IPS-15b (cell line): ENCODE measurements around the gene KCNH5.

ENCODE experiments used
- H3K27me3 ChIP-seq: one replicate; pipeline ENCODE4 v1.6.1; 2013; ENCODE audit warnings: low read length; ENCODE audit not compliant: control insufficient read depth, insufficient read depth
- H3K36me3 ChIP-seq: one replicate; pipeline ENCODE4 v1.6.1; 2013; ENCODE audit warnings: low read length; ENCODE audit not compliant: control insufficient read depth, insufficient read depth
- H3K4me1 ChIP-seq: one replicate; pipeline ENCODE4 v1.6.1; 2013; ENCODE audit warnings: mild to moderate bottlenecking, low read length; ENCODE audit not compliant: control insufficient read depth, insufficient read depth
- H3K4me3 ChIP-seq: one replicate; pipeline ENCODE4 v1.5.1; 2013; ENCODE audit warnings: low read depth, low read length
- H3K9ac ChIP-seq: one replicate; pipeline ENCODE4 v1.6.1; 2013; ENCODE audit warnings: low read depth, mild to moderate bottlenecking, low read length
- H3K9me3 ChIP-seq: one replicate; pipeline ENCODE4 v1.6.1; 2013; ENCODE audit warnings: mild to moderate bottlenecking, low read length; ENCODE audit not compliant: control insufficient read depth, insufficient read depth

KCNH5 gene

GRCh38 chr14:62983821-62984220 lies 61.4 kb downstream of the KCNH5 start:
- Histone ChIP-seq H3K27me3 (no peaks in the 10 kb centered on the region), H3K36me3 (no peaks in the 10 kb centered on the region), H3K9me3 (no peaks in the 10 kb centered on the region), H3K4me3 (no peak overlapping the region), H3K9ac (no peak overlapping the region), H3K4me1 (no peaks in the 10 kb centered on the region)

- H3K36me3 ChIP-seq = no peaks in the 10 kb centered on the region
- H3K9me3 ChIP-seq = no peaks in the 10 kb centered on the region
- no peak overlapping the region for H3K4me3 ChIP-seq
- no peak overlapping the region for H3K9ac ChIP-seq
- no peaks in the 10 kb centered on the region for H3K27me3 ChIP-seq
- no peaks in the 10 kb centered on the region for H3K4me1 ChIP-seq
Measured at GRCh38 chr14:62980693-62981092, 64.6 kb downstream of the KCNH5 start.

- peaks cover 4% of the 10 kb centered on the region for H3K9me3 ChIP-seq
Measured at GRCh38 chr14:62957562-62957961, 87.7 kb downstream of the KCNH5 start.

GRCh38 chr14:62956413-62956812 lies 88.8 kb downstream of the KCNH5 start:
- Histone ChIP-seq H3K9ac (no peak overlapping the region), H3K9me3 (peaks cover under 1% of the 10 kb centered on the region), H3K27me3 (no peaks in the 10 kb centered on the region), H3K4me3 (no peak overlapping the region), H3K4me1 (no peaks in the 10 kb centered on the region), H3K36me3 (no peaks in the 10 kb centered on the region)

More at GRCh38 chr14:62957562-62957961, 87.7 kb downstream of the KCNH5 start:
- no peak overlapping the region for H3K4me3 ChIP-seq
- H3K36me3 ChIP-seq = no peaks in the 10 kb centered on the region
- H3K9ac ChIP-seq = no peak overlapping the region
- H3K4me1 ChIP-seq = no peaks in the 10 kb centered on the region
- no peaks in the 10 kb centered on the region for H3K27me3 ChIP-seq

GRCh38 chr14:62954165-62954564 lies 91.1 kb downstream of the KCNH5 start:
- Histone ChIP-seq H3K9me3 (no peaks in the 10 kb centered on the region), H3K27me3 (no peaks in the 10 kb centered on the region), H3K4me3 (no peak overlapping the region), H3K36me3 (no peaks in the 10 kb centered on the region), H3K9ac (no peak overlapping the region), H3K4me1 (no peaks in the 10 kb centered on the region)

GRCh38 chr14:62952226-62952625 lies 93.0 kb downstream of the KCNH5 start:
- Histone ChIP-seq H3K4me3 (no peak overlapping the region), H3K36me3 (no peaks in the 10 kb centered on the region), H3K27me3 (no peaks in the 10 kb centered on the region), H3K4me1 (no peaks in the 10 kb centered on the region), H3K9me3 (no peaks in the 10 kb centered on the region), H3K9ac (no peak overlapping the region)

GRCh38 chr14:62947301-62947700 lies 98.0 kb downstream of the KCNH5 start:
- Histone ChIP-seq H3K4me3 (no peak overlapping the region), H3K9ac (no peak overlapping the region), H3K9me3 (no peaks in the 10 kb centered on the region), H3K4me1 (no peaks in the 10 kb centered on the region), H3K36me3 (no peaks in the 10 kb centered on the region), H3K27me3 (no peaks in the 10 kb centered on the region)

- no peaks in the 10 kb centered on the region for H3K27me3 ChIP-seq
Measured at GRCh38 chr14:62946221-62946620, 99.0 kb downstream of the KCNH5 start.

GRCh38 chr14:62943202-62943601 lies 102.1 kb downstream of the KCNH5 start:
- Histone ChIP-seq H3K4me1 (no peaks in the 10 kb centered on the region), H3K9me3 (no peaks in the 10 kb centered on the region), H3K9ac (no peak overlapping the region), H3K36me3 (no peaks in the 10 kb centered on the region), H3K4me3 (no peak overlapping the region), H3K27me3 (no peaks in the 10 kb centered on the region)

More at GRCh38 chr14:62946221-62946620, 99.0 kb downstream of the KCNH5 start:
- no peaks in the 10 kb centered on the region for H3K36me3 ChIP-seq
- H3K9me3 ChIP-seq = no peaks in the 10 kb centered on the region
- no peak overlapping the region for H3K4me3 ChIP-seq
- no peaks in the 10 kb centered on the region for H3K4me1 ChIP-seq
- no peak overlapping the region for H3K9ac ChIP-seq

GRCh38 chr14:62939970-62940369 lies 105.3 kb downstream of the KCNH5 start:
- H3K36me3 ChIP-seq = no peaks in the 10 kb centered on the region
- no peaks in the 10 kb centered on the region for H3K9me3 ChIP-seq
- no peaks in the 10 kb centered on the region for H3K4me1 ChIP-seq
- no peaks in the 10 kb centered on the region for H3K27me3 ChIP-seq
- no peak overlapping the region for H3K4me3 ChIP-seq
- H3K9ac ChIP-seq = no peak overlapping the region

- Histone ChIP-seq H3K4me3 (no peak overlapping the region), H3K9me3 (no peaks in the 10 kb centered on the region), H3K36me3 (no peaks in the 10 kb centered on the region), H3K9ac (no peak overlapping the region), H3K27me3 (no peaks in the 10 kb centered on the region), H3K4me1 (peaks cover 3% of the 10 kb centered on the region)
Measured at GRCh38 chr14:62938778-62939177, 106.5 kb downstream of the KCNH5 start.

- H3K36me3 ChIP-seq = no peaks in the 10 kb centered on the region
- no peaks in the 10 kb centered on the region for H3K27me3 ChIP-seq
- H3K9ac ChIP-seq = no peak overlapping the region
- H3K4me3 ChIP-seq = no peak overlapping the region
- H3K4me1 ChIP-seq = peaks cover 6% of the 10 kb centered on the region
- H3K9me3 ChIP-seq = no peaks in the 10 kb centered on the region
Measured at GRCh38 chr14:62934439-62934838, 110.8 kb downstream of the KCNH5 start.

- H3K4me3 ChIP-seq = no peak overlapping the region
- H3K9ac ChIP-seq = no peak overlapping the region
- no peaks in the 10 kb centered on the region for H3K9me3 ChIP-seq
- no peaks in the 10 kb centered on the region for H3K36me3 ChIP-seq
- H3K27me3 ChIP-seq = no peaks in the 10 kb centered on the region
- H3K4me1 ChIP-seq = no peaks in the 10 kb centered on the region
Measured at GRCh38 chr14:62921466-62921865, 123.8 kb downstream of the KCNH5 start.
